Loucy (cell line): ENCODE results near the gene SH2D3C.

ENCODE experiments used
- EZH2phosphoT487 ChIP-seq: fragments of 200-600 bp; IDR thresholded peaks from 2 replicates; pipeline ENCODE4 v1.6.1; 2018; ENCODE audit warnings: antibody characterized with exemption, mild to moderate bottlenecking, moderate library complexity, borderline replicate concordance
- TF ChIP-seq, protein P1 (sequence below): fragments of 200-600 bp; sonication (generic); conservative IDR thresholded peaks from 2 replicates; pipeline ENCODE4 v1.5.1; 2014; ENCODE audit warnings: mild to moderate bottlenecking, antibody characterized with exemption, low read length

DNA sequence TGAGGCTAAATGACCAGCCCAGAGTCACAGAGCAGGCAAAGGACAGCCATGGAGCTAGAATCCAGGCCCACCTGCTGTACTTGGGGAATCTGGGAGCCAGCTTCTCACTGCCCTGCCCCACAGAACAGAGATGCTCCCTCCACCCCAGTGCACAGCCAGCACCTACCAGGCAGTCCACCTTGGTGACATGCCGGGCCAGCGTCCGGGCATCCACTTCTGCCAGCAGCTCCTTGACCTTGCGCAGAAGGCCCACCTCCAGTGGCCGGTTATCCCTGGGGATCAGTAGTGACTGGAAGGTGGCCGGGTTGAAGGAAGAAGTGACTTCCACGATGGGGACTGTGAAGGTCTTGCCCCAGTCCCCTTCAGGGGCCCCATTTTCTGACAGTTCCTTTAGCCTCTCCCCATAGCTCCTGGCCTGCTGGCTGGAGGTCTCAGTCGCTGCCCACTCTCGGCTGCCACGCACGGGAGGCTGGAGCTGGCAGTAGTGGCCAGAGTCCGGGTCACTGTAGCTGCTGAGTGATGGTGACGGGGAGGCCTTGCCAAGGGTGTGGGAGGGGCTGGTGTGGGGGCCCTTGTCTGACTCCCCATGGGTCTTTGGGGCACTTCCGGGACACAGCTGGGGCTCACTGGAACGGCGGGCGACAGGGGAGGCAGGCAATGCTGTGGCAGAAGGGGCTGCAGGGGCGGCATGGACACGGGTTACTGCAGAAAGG lies 33.9 kb downstream of the SH2D3C start:
- TF ChIP-seq, protein P1, sequence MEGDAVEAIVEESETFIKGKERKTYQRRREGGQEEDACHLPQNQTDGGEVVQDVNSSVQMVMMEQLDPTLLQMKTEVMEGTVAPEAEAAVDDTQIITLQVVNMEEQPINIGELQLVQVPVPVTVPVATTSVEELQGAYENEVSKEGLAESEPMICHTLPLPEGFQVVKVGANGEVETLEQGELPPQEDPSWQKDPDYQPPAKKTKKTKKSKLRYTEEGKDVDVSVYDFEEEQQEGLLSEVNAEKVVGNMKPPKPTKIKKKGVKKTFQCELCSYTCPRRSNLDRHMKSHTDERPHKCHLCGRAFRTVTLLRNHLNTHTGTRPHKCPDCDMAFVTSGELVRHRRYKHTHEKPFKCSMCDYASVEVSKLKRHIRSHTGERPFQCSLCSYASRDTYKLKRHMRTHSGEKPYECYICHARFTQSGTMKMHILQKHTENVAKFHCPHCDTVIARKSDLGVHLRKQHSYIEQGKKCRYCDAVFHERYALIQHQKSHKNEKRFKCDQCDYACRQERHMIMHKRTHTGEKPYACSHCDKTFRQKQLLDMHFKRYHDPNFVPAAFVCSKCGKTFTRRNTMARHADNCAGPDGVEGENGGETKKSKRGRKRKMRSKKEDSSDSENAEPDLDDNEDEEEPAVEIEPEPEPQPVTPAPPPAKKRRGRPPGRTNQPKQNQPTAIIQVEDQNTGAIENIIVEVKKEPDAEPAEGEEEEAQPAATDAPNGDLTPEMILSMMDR, result no peak
- TF ChIP-seq EZH2phosphoT487, result no peak
